Ramos (cell line): ENCODE data around the gene TMEM179.

Experiments used
- in situ Hi-C: fragments of 300-500 bp; cut with MboI; formaldehyde crosslinking; loops from one replicate; pipeline ENCODE4 v1.14.3; 2022; ENCODE audit warnings: low sequenced_read_pairs; ENCODE audit not compliant: unreplicated experiment

TMEM179 gene

DNA sequence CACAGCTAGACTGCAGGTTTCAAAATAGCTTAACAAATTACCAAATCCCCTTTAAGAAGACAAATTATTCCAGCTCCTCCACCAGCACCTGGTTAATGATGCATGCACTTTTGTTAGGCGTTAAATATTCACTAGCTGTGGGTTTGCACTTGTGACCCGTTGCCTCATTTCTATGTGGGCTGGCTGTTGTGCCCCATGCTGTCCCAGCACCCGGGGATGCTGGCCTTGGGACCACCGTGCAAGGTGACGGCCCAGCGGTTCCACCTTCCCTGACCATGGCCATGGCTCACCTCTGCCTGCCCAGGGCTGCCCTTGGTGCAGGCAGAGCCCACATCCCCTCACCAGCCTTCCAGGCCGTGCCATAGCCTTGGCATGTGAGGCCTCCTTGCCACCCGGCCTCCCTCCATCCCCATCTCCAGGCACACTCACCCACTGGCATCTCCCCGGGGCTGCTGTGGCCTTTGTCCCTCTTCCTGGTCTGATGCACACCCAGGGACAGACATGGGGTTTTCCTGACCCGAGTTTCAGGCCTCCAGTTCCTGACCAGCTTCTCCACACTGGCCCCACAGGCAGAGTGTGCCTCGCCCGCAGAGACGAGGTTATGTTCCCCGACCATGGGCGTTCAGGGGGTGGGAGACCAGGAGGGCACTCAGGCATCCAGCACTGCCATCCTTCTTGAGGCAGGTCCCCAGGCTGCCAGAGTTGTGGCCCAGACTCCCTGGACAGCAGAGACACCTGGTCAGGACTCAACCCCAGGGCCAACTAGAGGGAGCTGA lies 45.4 kb downstream of the TMEM179 start:
- in situ Hi-C loops: no loop called here

DNA sequence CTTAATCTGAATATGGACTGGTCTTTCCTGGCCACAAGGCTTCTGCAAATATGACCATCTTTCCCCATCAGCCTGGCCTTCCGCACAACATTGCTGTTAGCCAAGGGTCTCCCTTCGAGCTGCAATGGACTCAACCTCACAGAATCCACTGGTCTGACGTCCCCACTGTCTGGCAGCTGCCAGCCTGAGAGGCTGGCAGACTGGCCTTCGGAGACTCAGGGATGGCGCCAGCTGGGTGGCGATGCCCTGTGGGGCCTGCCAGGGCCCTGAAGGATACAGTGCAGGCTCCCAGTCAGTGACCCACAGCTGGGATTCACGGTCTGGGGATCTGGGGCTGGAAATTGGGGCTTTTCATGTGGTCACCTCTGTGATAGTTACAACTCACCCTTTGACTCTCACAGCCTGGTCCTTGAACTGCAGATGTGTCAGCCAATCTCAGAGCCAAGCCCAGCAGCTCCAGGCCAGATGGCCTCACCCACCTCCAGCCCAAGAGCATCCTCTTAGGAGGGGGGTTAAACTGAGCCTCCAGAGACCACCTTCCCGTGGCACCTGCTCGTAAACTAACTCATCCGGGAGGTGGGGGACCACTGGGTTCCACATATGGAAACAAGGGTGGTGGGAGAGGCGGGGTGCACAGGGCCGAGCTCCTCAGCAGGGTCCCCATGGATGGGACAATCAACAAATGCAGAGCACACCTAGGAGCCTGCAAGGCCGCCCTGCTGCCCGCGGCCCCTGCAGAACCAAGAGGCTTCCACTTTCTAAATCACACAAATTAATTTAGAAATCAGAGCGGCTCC lies 46.1 kb downstream of the TMEM179 start:
- in situ Hi-C loops: no loop called here

DNA sequence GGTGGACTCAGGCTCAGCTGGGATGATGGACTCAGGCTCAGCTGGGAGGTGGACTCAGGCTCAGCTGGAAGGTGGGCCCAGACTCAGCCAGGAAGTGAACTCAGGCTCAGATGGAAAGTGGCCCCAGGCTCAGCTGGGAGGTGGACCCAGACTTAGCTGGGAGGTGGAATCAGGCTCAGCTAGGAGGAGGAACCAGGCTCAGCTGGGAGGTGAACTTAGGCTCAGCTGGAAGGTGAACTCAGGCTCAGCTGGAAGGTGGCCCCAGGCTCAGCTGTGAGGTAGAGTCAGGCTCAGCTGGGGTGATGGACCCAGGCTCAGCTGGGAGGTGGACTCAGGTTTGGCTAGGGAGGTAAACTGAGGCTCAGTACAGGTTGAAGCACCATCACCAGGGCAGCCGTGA lies 46.8 kb downstream of the TMEM179 start:
- in situ Hi-C loops: no loop called here

DNA sequence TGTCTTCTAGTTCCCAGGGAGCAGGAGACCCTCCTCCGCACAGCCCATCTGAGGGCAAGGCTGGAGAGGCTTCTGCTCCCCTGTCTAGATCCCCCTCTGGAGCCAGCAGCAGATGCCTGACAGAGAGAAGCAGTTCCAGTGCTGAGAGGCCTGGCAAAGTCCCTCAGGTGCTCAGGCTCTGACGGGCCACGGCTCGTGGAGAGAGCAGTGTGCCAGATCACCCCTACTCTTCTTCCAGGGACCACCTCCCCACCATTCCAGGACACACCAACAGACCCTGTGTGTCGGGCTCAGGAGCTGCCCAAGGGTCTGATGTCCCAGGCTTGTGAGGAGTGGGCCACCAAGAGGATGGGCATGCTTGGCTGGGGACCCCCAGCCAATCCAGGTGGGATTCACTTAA lies 47.5 kb downstream of the TMEM179 start:
- in situ Hi-C loops: no loop called here

DNA sequence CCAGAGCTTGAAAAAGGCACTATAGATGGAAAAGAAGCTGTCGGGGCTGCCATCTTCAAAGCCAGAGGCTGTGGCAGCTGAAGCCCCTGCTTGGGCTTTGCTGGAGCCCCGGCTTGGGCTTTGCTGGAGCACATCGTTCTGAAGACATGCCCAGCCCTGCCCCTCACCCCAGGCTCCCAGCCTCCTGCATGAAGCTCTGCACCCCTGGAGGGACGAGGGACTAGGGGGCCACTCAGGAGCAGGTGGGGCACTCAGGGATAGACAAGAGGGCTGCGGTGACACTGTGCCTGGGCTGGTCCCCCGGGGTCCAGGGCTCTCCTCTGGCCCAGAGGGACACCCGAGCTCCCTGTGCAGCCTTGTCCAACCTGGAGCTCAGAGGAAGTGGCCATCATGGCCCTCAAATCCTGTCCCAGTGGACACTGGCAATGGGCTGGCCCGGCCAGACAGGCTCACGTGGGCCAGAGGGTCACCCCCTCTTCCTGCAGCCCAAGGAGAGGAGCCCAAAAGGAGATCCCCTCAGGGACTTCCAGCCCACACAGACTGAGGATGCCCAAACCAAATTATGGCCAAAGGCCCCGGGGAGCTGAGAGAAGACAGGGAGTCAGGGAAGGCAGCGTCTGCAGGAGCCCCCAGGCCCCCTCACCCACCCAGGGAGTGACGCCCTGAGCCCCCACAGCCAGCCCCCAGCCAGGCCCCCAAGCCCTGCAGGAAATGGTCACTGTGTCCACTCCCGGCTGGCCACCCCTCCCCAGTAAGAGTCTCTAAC lies 48.1 kb downstream of the TMEM179 start:
- in situ Hi-C loops: no loop called here

DNA sequence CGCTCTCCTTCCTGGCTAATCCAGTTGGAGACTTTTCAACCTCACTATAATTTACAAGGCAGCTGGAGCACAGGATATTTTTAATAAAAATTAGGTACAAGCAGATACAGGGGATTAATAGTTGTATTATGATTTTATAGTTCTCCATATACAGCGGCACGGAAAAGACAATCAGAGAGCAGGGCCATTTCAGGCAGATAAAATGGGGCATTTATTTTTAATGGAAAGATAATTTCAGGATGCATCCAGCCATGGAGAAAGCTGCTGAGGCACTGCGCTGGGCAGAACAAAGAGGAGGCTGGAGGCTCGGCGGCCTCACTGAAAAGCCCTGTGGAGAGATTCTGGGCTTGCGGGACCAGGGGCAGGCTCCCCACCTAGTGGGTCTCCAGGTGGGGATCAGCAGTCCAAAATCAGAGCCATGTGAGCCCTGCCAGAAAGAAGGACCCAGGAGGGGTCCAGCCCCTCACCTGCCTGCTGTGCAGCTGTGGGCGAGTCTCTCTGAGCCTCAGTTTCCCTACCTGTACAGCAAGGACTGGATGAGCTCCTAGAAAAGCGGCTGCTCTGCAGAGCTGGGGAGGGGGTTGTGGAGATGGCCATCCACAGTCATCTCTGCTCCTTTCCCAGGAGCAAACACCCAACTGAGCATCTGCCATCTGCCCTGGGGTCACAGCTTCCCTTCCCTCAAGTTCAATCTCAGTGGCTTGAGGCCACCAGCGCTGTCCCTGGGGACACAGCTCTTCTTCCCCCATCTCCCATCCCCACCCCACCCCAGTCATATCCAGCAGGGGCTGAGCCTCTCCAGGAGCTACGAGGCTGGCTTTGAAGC lies 48.9 kb downstream of the TMEM179 start:
- in situ Hi-C loops: no loop called here

DNA sequence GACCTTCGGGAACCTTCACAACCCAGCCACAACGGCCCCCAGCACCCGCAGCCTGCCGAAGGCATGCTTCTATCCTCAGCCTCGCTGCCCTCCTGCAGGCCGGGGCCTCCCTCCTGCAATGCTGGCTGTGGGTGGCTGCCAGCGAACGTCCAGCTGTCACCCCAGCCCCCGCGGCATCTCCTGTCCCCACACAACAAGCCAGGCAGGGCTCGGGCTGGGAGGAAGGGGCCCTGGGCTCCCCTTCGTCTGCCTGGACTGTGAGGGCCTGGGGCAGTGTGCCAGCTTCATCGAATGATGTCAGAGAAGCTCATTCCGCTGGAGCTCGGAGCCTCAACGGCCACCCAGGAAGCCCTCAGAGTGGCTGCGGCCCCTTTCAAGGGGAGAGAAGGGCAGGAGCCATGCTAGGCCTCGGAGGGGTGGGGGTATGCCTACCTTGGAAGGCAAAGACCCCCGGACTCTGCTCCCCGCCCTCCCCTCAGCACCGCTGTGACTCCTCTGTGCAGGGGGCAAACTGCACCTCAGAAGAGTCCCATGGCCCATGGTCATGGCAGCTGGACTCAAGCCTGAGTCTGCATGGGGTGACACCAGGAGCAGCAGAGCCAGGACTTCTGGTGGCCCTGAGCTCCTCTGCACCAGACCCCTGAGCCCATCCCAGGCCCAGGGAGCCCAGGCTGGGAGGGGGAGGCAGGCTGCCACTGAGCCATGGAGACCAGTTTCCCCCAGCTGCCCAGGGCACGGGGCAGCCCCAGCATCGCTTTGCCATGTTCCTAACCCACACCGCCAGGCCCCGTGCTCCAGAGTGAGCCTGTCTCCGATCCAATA lies 49.8 kb downstream of the TMEM179 start:
- in situ Hi-C loops: no loop called here

DNA sequence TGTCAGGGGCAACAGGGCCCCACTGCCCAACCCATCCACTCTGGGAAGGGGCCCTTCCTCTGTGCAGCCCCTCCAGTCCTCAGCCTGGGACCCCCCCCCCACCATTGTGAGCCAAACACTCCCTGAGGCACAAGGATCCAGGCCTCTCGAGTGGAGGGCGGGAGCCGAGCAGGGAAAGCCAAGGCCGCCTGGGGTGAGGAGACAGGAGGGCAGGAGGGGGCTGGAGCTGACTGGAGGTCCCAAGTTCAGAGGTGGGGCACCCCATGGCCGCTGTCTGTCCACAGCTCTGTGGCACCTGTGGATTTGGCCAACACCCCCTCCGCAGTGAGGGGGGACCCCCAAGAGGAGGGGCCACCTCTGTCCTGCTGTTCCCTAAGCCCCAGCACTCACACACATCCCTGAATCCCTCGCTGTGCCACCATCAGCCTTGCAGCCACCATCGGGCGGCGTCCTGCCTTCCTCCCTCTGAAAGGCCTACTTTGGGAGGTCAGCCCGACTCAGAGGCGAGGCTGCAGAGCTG lies 50.4 kb downstream of the TMEM179 start:
- in situ Hi-C loops: no loop called here

DNA sequence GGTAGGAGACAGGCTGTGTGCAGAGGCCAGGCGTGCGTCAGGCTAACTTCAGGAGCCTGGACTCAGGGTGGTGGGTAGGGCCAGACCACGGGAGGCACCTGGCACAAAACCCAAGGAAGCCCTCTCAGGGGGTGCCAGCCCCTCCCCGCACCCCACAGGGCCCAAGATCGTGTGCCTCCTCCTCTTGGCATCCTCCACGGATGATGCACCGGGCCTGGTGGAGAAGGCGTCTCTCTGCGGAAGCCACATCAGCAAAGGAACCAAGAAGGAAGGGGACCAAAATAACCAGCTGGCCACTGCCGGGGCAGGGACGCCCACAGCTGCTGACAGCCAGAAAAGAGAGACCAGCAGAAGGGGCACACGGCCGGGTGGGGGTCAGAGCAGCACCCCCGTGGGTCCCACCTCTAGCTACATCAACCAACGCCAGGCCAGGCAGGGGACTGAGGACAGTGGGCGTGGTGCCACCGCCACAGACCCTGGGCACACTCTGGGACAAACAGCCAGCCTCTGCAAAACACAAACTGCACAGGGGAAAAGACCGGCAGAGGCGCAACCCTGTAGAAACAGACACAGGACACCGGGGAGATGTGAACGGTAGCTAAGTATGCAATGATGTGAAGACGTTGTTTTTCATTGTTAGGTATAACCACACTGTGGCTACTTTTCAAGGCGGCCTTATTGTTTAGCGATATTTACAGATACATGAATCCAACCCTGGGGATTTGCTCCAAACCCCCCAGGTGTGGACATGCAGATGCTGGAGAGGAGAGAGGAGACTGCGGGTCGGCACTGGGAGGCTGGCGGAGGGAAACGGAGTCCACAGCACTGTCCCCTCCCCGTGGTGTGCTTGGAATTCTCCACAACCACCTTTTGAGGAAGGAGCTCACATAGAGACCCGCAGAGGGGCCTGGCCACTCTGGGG lies 51.1 kb downstream of the TMEM179 start:
- in situ Hi-C loops: no loop called here

DNA sequence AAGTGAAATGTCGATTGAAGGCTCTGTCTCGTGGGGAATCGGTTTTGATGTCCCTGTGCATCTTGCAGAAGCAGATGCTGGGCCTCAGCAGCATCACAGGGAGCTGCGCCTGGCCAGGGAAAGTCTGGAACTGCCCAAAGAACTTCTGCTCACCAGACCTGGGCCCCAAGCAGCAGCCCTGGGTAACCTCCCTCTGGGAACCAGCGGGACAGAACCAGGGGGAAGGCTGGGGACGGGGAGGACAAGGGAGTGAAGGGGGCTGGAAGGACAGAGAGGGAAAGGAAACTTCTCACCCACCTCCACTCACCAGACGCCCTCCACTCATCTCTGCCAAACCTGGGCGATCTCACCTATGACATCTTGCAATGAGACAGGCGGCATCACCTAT lies 51.8 kb downstream of the TMEM179 start:
- in situ Hi-C loops: no loop called here

DNA sequence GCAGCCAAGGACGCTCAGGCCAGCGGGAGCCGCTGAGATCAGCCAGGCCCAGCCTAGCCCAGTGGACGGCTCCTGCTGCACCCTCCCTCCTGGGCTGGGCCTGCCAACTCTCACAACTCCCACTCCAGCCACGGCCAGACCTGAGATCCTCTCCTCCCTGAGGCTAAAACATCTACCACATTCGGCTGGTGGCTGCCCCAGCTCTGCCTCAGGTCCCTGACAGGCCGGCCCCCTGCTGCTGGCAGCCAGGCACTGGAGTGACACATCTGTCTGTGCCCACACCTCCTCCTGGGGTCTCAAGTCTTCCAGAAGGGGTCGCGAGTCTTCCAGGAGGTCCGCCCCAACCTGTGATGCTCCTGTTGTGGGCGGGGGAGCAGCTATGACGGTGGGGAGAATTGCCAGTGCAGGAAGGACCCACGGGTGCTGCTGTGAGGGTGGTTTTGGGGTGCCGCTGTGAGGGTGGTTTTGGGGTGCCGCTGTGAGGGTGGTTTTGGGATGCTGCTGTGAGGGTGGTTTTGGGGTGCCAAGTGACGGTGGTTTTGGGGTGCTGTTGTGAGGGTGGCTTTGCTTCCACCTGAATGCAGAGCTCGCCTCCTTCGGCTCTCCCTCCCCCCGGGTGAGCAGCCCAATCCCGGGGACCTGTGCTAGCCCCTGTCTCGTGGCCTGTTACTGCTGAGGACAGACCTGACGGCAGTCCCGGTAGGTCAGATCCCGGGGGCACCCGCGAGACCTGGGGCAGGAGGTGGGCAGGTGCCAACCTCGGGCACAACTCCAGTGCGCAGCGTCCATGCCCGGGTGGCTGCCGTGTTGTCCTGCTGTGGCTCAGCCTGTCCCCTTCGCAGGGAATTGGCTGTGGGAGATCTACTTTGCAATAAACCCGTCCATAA lies 52.5 kb downstream of the TMEM179 start:
- in situ Hi-C loops: no loop called here

DNA sequence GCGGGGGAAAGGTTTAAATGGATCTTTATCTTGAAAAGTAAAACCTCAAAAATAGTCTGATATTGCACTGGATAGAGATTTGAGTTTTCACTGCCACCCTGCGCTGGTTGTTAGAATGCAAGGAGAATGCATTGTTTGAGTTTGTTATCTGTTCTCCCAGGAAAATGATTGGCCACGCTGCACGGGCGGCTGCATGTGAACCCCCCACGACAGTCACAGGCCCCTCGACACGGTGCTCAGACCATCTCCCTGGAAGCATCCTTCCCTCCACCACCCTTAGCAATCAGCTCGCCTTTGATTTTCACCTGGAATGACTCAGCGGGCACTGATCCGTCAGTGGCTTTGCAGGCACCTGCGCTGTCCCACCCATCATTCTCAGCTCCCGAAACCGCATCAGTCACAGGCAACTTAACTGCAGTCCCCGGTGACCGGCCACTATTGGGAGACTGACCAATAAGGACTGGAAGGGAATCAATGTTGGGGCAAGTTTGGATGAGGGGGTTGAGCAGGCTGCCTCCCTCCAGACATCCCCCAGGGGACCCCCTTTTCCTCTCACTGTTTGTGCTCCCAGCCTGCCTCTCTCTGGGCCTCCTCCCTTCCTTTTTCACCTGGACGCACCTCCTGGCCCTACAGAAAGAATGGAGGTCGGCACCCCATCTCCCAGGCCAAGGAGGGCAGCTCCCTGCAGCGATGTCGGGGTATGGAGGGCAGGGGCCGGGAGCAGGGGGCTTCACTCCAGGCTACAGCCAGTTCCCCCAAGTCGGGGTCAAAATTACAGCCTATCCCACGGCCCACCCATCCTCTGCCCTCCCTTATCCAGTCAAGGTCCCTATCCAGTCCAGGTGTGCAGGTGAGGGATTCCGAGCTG lies 53.5 kb downstream of the TMEM179 start:
- in situ Hi-C loops: no loop called here

DNA sequence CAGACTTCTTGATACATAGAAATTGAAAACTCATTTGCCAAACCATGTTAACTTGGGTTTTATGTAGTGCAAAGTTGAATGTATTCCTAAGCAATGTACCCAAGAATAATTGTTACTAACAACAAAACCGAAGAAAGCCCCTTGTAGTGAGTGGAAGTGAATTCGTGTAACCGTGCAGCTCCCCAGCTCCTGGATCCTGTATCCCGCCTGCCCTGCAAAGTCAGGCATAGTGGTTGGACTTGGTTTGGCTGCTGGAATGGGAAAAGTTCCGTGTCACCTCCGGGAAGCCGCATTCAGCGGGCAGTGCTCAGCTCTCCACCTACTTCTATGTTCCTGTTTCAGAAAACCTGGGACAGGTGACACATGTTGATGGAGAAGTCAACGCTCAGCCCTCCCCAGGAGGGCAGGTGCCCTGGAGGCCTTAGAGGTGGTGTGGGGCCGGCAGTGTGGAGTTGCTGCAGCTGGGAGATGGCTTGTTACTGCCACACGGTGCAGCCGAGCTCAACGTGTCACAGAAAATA lies 54.2 kb downstream of the TMEM179 start:
- in situ Hi-C loops: no loop called here

DNA sequence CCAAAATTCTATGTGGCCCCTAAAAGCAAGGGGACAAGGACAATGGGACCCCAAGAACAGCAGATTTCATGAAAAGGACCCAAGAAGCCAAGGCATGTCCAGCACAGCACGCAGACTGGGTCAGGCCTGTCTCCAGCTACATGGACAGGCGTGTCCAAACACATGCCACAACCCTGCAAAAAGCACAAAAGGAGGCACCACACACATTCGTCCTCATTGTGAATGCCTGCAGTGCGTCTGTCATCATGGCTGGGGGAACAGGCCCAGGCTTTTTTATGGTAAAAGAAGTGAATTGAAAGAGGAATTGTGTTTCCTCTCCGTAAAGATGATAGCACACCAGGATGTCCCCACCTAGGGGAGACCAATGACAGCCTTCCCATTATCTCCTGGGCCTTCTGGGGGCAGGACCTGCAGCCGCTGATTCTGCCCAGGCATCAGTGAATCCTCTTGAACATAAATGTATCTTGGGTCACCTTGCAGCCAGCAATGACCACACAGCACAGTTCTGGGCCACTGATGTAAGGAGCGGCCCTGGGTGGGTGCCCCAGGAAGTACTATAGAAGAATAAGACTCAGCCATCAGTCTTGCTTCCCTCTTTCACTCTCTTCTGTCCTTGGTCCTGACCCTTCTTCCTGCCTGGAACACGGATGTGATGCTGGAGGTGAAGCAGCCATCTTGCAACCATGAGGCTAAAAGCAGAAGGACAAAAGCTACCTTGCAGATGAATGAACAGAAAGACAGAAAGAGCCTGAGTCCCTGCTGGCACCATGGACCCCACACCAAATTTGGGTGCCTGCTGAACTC lies 54.8 kb downstream of the TMEM179 start:
- in situ Hi-C loops: no loop called here
